Measurements from ENCODE around the gene SPEG. TPM values are rescaled to one million over a fixed set of nuclear protein-coding genes. Genes with fewer than 3 reads are reported as not detected.

SPEG gene
- total and polyA plus RNA-seq, 2 donors (not counting 3 experiments of a cell fraction or from before 2014, with no cell fraction given), result 0.84 to 3.5 TPM

DNA sequence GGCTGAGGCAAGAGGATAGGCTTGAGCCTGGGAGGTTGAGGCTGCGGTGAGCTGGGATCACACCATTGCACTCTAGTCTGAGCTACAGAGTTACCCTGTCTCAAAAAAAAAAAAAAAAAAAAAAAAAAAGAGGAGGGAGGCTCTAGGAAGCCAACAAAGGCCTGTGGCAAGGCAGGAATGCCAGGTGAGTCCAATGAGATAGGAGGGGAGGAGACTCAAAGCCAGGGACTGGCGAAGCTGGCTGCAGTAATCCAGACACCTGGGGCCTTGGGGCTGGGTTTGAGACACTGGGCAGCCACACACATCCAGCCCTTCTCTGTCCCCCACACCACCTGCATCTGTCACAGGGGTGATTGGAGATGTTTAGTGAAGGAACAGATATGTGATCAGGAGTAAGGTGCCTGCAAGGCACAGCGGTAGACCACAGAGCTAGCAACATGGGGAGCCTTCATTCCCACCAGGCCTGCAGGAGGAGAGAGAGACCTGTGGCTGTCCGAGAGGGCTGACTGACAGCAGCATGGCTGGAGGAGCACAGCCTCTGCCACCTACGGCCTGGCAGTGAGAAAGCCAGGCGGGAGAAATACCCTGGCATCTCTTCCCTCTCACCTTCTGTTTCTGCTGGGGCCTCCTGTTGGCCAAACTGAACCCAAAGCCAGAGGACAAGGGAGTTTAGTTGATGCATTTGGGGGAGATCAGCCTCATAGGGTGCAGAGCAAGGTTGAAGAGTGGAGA, 99.5 kb downstream of the SPEG start:
- DNase-seq (ENCODE audit: low read depth, low spot score) (no peak), FAIRE-seq (no peak)
- H3K4me3 ChIP-seq (replicated peaks in 1 of 3; ENCODE audit: insufficient read depth in 1 of 3, low read depth in 1 of 3, low read length in 3 of 3), result no peak overlapping the region
- H3K9me1 ChIP-seq (replicated peaks; ENCODE audit: control insufficient read depth, extremely low read depth, insufficient read depth, low read length), result no peaks in the 10 kb centered on the region
- TF ChIP-seq FOS (IDR thresholded peaks at IDR 0.05; ENCODE audit: borderline replicate concordance, insufficient read depth, low read length) (no peak), POLR2AphosphoS5 (IDR thresholded peaks at IDR 0.05; ENCODE audit: insufficient read depth, low read depth, low read length) (no peak), CTCF (IDR thresholded peaks at IDR 0.05; ENCODE audit: extremely low read depth in 1 of 2, insufficient read depth in 1 of 2, low read depth in 1 of 2, low read length in 2 of 2) (no peak), POLR2A (IDR thresholded peaks at IDR 0.05; ENCODE audit: low read depth, low read length) (no peak), GATA2 (IDR thresholded peaks at IDR 0.05; ENCODE audit: insufficient read depth, insufficient read length, low read depth, low read length) (no peak), EZH2 (IDR thresholded peaks at IDR 0.05; ENCODE audit: borderline replicate concordance, low read depth, low read length, severe bottlenecking) (no peak), JUN (IDR thresholded peaks at IDR 0.05; ENCODE audit: borderline replicate concordance, insufficient read depth, insufficient read length, low read depth) (no peak), MAX (IDR thresholded peaks at IDR 0.05; ENCODE audit: insufficient read depth, insufficient read length) (no peak), MYC (IDR thresholded peaks at IDR 0.05; ENCODE audit: low read depth, low read length) (no peak)
- no peak overlapping the region for H3K9ac ChIP-seq (replicated peaks; ENCODE audit: extremely low read depth, insufficient read depth, low read length)
- intact Hi-C loops (cut with micrococcal nuclease) (no loop called here), dilution Hi-C loops (cut with MboI; ENCODE audit: extremely low pct_ligation_motif_present, low sequenced_read_pairs) (no loop called here)
- BruUV-seq (replicated peaks), result no TSS peak
- no peaks in the 10 kb centered on the region for H3K4me1 ChIP-seq (ENCODE audit: control insufficient read depth, extremely low read depth, insufficient read depth, low read length)
- no peak overlapping the region for H3K27ac ChIP-seq (ENCODE audit: insufficient read depth, low read depth, low read length)
- H3K36me3 ChIP-seq (ENCODE audit: control insufficient read depth in 2 of 2, extremely low read depth in 1 of 2, insufficient read depth in 2 of 2, low read length in 2 of 2), result no peaks in the 10 kb centered on the region
- no peak overlapping the region for H3K4me2 ChIP-seq (ENCODE audit: insufficient read depth, low read length)
- ChIA-PET POLR2A (no interaction called here), CTCF (interaction anchor here (1.2 to 12.6 kb wide), 4 partner anchors 43 to 132 kb away, joined by 3 to 731 read pairs (median 255); partner anchors contain the start of gene GMPPA)
- H4K20me1 ChIP-seq (replicated peaks; ENCODE audit: control insufficient read depth, extremely low read depth, insufficient read depth, low read length), result no peaks in the 10 kb centered on the region
- H3K79me2 ChIP-seq (ENCODE audit: control insufficient read depth, insufficient read depth, low read length), result no peaks in the 10 kb centered on the region
- peaks cover 9 to 18% of the 10 kb centered on the region in 2 experiments for H3K27me3 ChIP-seq (ENCODE audit: control insufficient read depth in 2 of 2, insufficient read depth in 2 of 2, low read length in 2 of 2)
- no peak overlapping the region for H2AFZ ChIP-seq (ENCODE audit: low read depth, low read length)
- no peaks in the 10 kb centered on the region for H3K9me3 ChIP-seq (replicated peaks; ENCODE audit: control insufficient read depth, insufficient read depth, low read length)
